ENCODE results near the gene DCAF10.

DNA sequence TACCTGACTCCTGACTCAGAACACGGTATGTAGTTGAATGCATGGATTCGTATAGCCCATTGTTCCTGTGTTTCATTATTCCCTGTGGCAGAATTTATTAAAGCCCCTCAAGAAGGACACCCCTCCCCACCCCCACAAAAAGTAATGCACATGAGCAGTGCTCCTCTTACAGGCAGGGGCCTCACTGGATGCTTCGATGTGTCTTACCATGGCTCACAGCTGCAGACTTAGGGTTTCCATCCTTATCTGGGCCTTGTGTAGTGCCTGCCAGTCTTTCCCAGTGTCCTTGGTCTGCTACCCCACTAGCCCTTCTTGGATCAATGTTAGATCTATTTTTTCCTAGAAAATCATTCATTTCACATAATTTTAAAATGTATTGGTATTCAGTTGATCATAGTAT, 30.6 kb upstream of the DCAF10 start:
- TF ChIP-seq YY1 (IDR thresholded peaks at IDR 0.05; ENCODE audit: insufficient read depth, insufficient read length) (no peak), SUZ12 (IDR thresholded peaks at IDR 0.05; ENCODE audit: extremely low read depth, insufficient read depth, insufficient read length) (no peak)
